T-cell (primary cell): ENCODE results near the gene LDB2. TPM values are rescaled to one million over a fixed set of nuclear protein-coding genes. Genes with fewer than 3 reads are reported as not detected.

ENCODE experiments used
- ATAC-seq, 4 experiments: fragments of 200-7000 bp in 3 of 4; fragments of 150-1000 bp in 1 of 4; cut with Tn5 transposase; replicated peaks in 1 of 4; 1 replicate in 3 of 4; 2 replicates in 1 of 4; pipeline ENCODE4 v1.10.0; 2021; ENCODE audit warnings: moderate library complexity in 3 of 4, mild to moderate bottlenecking in 2 of 4, moderate number of reproducible peaks in 1 of 4
- CTCF ChIA-PET, 2 donors: fragments of 300-600 bp; sonication (Branson Sonifier 250); formaldehyde crosslinking; loops; one replicate each; lab custom pipeline; 2022; ENCODE audit warnings: antibody characterized with exemption in 2 of 2; lab: Charles Lee
- POLR2A ChIA-PET, 2 donors: fragments of 300-600 bp; sonication (Branson Sonifier 250); formaldehyde crosslinking; loops; one replicate each; lab custom pipeline; 2022; ENCODE audit warnings: antibody characterized with exemption in 2 of 2; lab: Charles Lee
- DNase-seq, 35 experiments: peaks; one replicate each; pipeline versions ENCODE4 v3.0.0 to v3.0.0-alpha.2; 2013 to 2023
- H3K27ac ChIP-seq: one replicate; pipeline ENCODE4 v1.5.1; 2013; ENCODE audit warnings: low read length
- H3K27me3 ChIP-seq, 2 experiments: replicated peaks in 1 of 2; 1 replicate in 1 of 2; 2 replicates in 1 of 2; pipeline versions ENCODE4 v1.6.1 to v1.7.0; 2013; ENCODE audit warnings: low read length in 1 of 2, mixed read lengths in 1 of 2; ENCODE audit not compliant: control insufficient read depth in 2 of 2, insufficient read depth in 2 of 2; ENCODE audit errors: extremely low read depth in 1 of 2
- H3K36me3 ChIP-seq, 2 donors: 1 replicate in 1 of 2; 2 replicates in 1 of 2; pipeline versions ENCODE4 v1.6.1 to v1.7.0; 2013; ENCODE audit warnings: low read length in 1 of 2; ENCODE audit not compliant: control insufficient read depth in 2 of 2, insufficient read depth in 1 of 2; ENCODE audit errors: extremely low read depth in 1 of 2
- H3K4me1 ChIP-seq, 2 experiments: 1 replicate in 1 of 2; 2 replicates in 1 of 2; pipeline versions ENCODE4 v1.6.1 to v1.7.0; 2013; ENCODE audit warnings: low read length in 2 of 2, mixed read lengths in 1 of 2; ENCODE audit not compliant: insufficient read depth in 2 of 2, control insufficient read depth in 1 of 2; ENCODE audit errors: extremely low read depth in 1 of 2
- H3K4me3 ChIP-seq, 2 donors: 1 replicate in 1 of 2; 2 replicates in 1 of 2; pipeline versions ENCODE4 v1.5.1 to v1.7.0; 2013; ENCODE audit warnings: mild to moderate bottlenecking in 2 of 2, low read length in 1 of 2, moderate library complexity in 1 of 2; ENCODE audit not compliant: control insufficient read depth in 1 of 2; ENCODE audit errors: extremely low read depth in 1 of 2
- H3K9me3 ChIP-seq: 2 replicates; pipeline ENCODE4 v1.7.0; 2013
- H3K27ac Mint-ChIP-seq, 2 donors: one replicate each; pipeline ENCODE4 v1.8.0; 2020 to 2021; ENCODE audit warnings: mild to moderate bottlenecking in 2 of 2, mixed read lengths in 2 of 2
- H3K27me3 Mint-ChIP-seq, 2 donors: one replicate each; pipeline ENCODE4 v1.8.0; 2021 to 2022; ENCODE audit warnings: mixed read lengths in 2 of 2
- H3K36me3 Mint-ChIP-seq: one replicate; pipeline ENCODE4 v1.8.0; 2021; ENCODE audit warnings: mixed read lengths
- H3K4me1 Mint-ChIP-seq, 3 donors: one replicate each; pipeline ENCODE4 v1.8.0; 2020 to 2022; ENCODE audit warnings: mixed read lengths in 3 of 3, mild to moderate bottlenecking in 1 of 3
- H3K4me3 Mint-ChIP-seq, 3 donors: one replicate each; pipeline ENCODE4 v1.8.0; 2020 to 2022; ENCODE audit warnings: mild to moderate bottlenecking in 3 of 3, mixed read lengths in 3 of 3, moderate library complexity in 3 of 3
- H3K9me3 Mint-ChIP-seq, 3 donors: one replicate each; pipeline ENCODE4 v1.8.0; 2020 to 2022; ENCODE audit warnings: mixed read lengths in 3 of 3
- WGBS: methylation state at CpG from one replicate; pipeline ENCODE4 v1.1.5; 2013; ENCODE audit warnings: missing lambda C conversion rate; ENCODE audit not compliant: insufficient coverage; 5-methylcytosine and 5-hydroxymethylcytosine counted together
- total RNA-seq, 35 experiments: library from RNA in 6 of 35; stranded (reverse) in 6 of 35; fragments of 120-200 nt in 1 of 35; gene quantifications; one replicate each; pipeline versions ENCODE4 v1.2.1 to v1.2.4 and lab custom pipeline; 2013 to 2026

Gene LDB2
- total RNA-seq, 5 donors from 2014 or later (not counting 1 experiment from before 2014, with no cell fraction given): 0.15 to 0.82 (median 0.39) TPM; not detected in 2

DNA sequence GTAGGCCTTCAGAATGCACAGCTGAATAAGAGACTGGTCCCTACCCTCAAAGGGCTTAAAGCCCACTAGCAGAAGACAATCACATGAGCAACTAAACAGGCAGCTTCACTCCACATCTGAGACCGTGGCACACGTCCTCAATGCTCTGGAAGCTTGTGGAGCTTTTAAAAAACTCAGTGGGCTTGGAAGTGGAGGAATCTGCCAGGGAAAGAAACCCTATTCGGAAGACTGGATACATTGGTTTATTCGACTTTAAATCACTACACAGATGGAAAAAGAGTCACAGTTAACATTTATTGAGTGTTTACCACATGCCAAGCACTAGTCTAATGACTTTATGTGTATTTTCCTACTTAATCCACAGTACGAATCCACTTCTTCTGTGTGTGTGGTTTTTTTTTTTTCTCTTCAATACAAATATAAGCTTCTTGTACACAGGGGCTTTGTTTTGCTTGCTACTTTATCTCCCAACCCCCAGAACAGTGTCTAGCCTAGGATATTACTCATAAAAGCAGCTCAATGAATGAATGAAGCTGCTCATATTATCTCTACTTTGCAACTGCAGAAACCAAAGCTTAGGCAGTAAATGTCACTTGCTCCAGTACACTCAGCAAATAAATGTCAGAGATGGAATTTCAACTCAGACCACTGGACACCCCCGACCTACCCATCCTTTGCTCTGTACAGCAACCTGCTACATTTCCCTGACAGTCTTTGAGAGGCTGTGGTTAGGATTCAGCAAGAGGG lies 137.7 kb downstream of the LDB2 start:
- no CpG with 5 or more reads among the region's 6 CpGs for WGBS

DNA sequence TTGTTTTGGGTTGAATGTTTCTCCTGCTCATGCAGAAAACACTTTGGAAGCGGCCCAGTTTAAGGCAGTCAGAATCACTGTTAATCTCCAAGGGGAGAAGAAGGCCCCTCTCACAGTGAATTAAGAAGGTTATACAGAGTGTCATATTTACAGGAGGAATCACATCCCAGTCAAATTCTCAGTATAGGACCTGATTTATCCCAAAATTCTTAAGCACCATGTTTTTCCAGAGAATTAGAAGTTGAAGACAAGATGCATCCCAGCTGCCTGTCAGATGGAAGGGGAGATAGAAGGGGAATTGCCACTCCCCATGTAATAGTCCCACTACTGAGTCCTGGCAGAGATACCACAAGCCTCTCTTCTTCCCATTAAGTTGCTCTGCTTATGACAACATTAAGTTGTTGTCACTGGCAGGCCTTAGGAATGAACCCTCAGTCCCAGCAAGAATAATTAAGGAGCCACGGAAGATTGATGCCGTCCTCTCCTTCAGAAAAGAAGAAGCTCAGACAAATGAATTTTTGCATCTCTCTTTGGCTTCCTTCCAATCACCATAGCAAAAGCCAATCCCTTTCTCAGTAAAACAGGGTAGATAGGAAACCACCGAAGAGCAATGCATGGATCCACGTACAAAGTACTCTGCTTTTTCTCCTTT lies 138.4 kb downstream of the LDB2 start:
- 82% methylated on average over 4 of the region's 5 CpGs for WGBS
- no peak for ATAC-seq
- Mint-ChIP-seq H3K9me3 (no peaks in the 10 kb centered on the region), H3K27ac (no peak overlapping the region), H3K27me3 (peaks cover 0 to 8% of the 10 kb centered on the region in 2 donors), H3K4me1 (no peaks in the 10 kb centered on the region), H3K4me3 (no peak overlapping the region), H3K36me3 (no peaks in the 10 kb centered on the region)
- DNase-seq: no peak
- Histone ChIP-seq H3K36me3 (no peaks in the 10 kb centered on the region), H3K27me3 (no peaks in the 10 kb centered on the region), H3K4me3 (no peak overlapping the region), H3K4me1 (no peaks in the 10 kb centered on the region), H3K9me3 (no peaks in the 10 kb centered on the region), H3K27ac (no peak overlapping the region)
- ChIA-PET CTCF (no interaction called here), POLR2A (no interaction called here)

More for the DNA sequence above, 137.7 kb downstream of the LDB2 start:
- no peaks in the 10 kb centered on the region for H3K36me3 Mint-ChIP-seq
- POLR2A ChIA-PET: no interaction called here
- no peak overlapping the region for H3K4me3 Mint-ChIP-seq
- no peak overlapping the region for H3K4me3 ChIP-seq
- H3K4me1 ChIP-seq: no peaks in the 10 kb centered on the region
- H3K9me3 ChIP-seq: no peaks in the 10 kb centered on the region
- H3K27me3 Mint-ChIP-seq: peaks cover 0 to 10% of the 10 kb centered on the region in 2 donors
- H3K36me3 ChIP-seq: no peaks in the 10 kb centered on the region
- no peaks in the 10 kb centered on the region for H3K4me1 Mint-ChIP-seq
- H3K27ac Mint-ChIP-seq: no peak overlapping the region
- CTCF ChIA-PET: no interaction called here
- no peak overlapping the region for H3K27ac ChIP-seq
- H3K27me3 ChIP-seq: no peaks in the 10 kb centered on the region
- ATAC-seq (no peak), DNase-seq (no peak)
- H3K9me3 Mint-ChIP-seq: no peaks in the 10 kb centered on the region

DNA sequence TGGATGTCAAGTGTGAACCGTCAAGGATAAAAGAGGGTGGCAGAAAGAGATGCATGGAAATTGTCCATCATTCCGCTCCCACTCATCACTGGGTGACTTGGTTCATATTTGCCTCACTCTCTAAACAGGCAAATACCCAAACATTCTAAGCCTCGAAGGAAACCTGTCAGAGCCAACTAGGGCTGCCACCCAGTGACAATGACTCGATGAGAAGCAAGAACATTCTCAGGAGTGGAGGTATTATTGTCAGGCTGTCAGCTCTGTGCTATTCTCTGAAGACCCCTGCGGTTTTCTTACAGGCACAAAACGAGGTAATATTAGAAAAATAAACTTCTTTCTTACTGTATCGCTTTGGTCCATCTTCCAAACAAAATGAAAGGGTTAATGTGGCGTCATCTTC lies 139.6 kb downstream of the LDB2 start:
- POLR2A ChIA-PET: no interaction called here
- no peak for DNase-seq
- H3K4me1 Mint-ChIP-seq: no peaks in the 10 kb centered on the region
- no peak overlapping the region for H3K4me3 Mint-ChIP-seq
- no peak overlapping the region for H3K27ac Mint-ChIP-seq
- Histone ChIP-seq H3K27ac (no peak overlapping the region), H3K4me1 (no peaks in the 10 kb centered on the region), H3K36me3 (no peaks in the 10 kb centered on the region), H3K27me3 (no peaks in the 10 kb centered on the region), H3K4me3 (no peak overlapping the region), H3K9me3 (no peaks in the 10 kb centered on the region)
- H3K9me3 Mint-ChIP-seq: no peaks in the 10 kb centered on the region
- H3K27me3 Mint-ChIP-seq: peaks cover 0 to 7% of the 10 kb centered on the region in 2 donors
- no CpG with 5 or more reads among the region's 8 CpGs for WGBS
- CTCF ChIA-PET: no interaction called here
- ATAC-seq: no peak
- H3K36me3 Mint-ChIP-seq: no peaks in the 10 kb centered on the region

DNA sequence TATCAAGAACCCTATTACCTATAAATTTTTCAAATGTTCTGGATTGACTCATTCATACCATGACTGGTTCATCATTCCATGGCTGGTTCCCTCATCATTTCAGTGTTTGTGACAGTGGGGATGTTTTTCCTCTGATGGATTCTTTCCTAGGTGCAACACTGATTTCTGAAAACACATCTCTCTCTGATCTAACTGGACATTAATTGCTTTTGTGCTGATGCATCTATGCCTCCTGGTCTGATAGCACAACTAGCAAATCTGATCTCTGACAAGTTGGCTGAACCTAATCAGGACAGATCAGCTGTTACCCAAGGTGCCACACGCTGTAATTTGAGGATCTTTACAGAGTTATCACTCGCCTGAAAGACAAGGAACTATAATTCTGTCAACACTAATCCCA lies 140.2 kb downstream of the LDB2 start:
- ATAC-seq (no peak), DNase-seq (no peak)
- Histone ChIP-seq H3K9me3 (no peaks in the 10 kb centered on the region), H3K4me3 (no peak overlapping the region), H3K36me3 (no peaks in the 10 kb centered on the region), H3K27ac (no peak overlapping the region), H3K27me3 (no peaks in the 10 kb centered on the region), H3K4me1 (no peaks in the 10 kb centered on the region)
- no peaks in the 10 kb centered on the region for H3K9me3 Mint-ChIP-seq
- ChIA-PET CTCF (no interaction called here), POLR2A (no interaction called here)
- H3K27me3 Mint-ChIP-seq: peaks cover 0 to 7% of the 10 kb centered on the region in 2 donors
- WGBS: no CpG with 5 or more reads among the region's 2 CpGs
- H3K27ac Mint-ChIP-seq: no peak overlapping the region
- no peaks in the 10 kb centered on the region for H3K4me1 Mint-ChIP-seq
- H3K4me3 Mint-ChIP-seq: no peak overlapping the region
- no peaks in the 10 kb centered on the region for H3K36me3 Mint-ChIP-seq

DNA sequence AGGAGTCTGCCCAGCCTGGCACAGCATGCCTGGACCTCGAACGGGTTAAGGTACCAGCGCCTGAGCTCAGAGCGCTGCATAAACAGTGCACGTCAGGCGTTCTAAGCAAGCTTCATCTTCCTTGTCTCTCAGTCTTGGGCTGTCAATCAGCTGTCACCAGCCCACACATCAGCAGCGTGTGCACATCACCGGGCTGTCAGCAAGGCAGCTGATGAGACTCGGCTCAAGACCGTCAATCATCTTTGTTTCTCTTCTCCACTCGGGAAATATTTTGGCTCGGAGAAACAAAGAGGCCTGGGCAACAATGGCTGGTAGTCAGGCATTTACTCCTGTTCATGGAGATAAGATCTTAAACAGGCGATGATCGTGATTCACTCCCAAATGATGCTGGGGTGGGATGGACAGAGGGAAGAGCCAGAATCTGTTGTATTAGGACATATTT lies 141.3 kb downstream of the LDB2 start:
- H3K9me3 Mint-ChIP-seq: no peaks in the 10 kb centered on the region
- peaks cover 0 to 7% of the 10 kb centered on the region in 2 donors for H3K27me3 Mint-ChIP-seq
- DNase-seq (no peak), ATAC-seq (no peak)
- no peaks in the 10 kb centered on the region for H3K36me3 ChIP-seq
- H3K4me1 Mint-ChIP-seq: no peaks in the 10 kb centered on the region
- no peak overlapping the region for H3K4me3 Mint-ChIP-seq
- WGBS: 86% methylated on average over 14 of the region's 14 CpGs
- no peaks in the 10 kb centered on the region for H3K4me1 ChIP-seq
- no peaks in the 10 kb centered on the region for H3K9me3 ChIP-seq
- H3K27ac Mint-ChIP-seq: no peak overlapping the region
- no peaks in the 10 kb centered on the region for H3K36me3 Mint-ChIP-seq
- H3K27me3 ChIP-seq: no peaks in the 10 kb centered on the region
- POLR2A ChIA-PET: no interaction called here
- no peak overlapping the region for H3K27ac ChIP-seq
- no peak overlapping the region for H3K4me3 ChIP-seq
- CTCF ChIA-PET: no interaction called here

DNA sequence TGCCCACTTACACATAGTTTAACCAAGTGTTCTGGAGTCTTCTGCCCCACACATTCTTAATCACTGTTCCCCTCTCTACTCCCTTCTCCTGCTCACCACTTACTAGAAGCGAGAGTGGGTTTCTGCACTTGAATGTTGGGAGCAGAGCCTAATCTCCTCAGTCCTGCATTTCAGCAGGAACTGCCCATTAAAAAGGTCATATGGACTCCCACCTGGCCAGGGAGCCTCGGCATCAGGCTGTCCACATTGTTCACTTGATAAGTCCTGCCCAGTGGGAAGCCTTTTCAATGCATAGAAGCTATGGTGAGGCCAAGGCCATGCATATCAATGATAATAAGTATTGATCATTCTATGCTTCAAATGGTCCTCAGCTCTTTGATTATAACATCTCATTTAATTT lies 144.3 kb downstream of the LDB2 start:
- no peaks in the 10 kb centered on the region for H3K9me3 Mint-ChIP-seq
- H3K4me3 Mint-ChIP-seq: no peak overlapping the region
- H3K4me3 ChIP-seq: no peak overlapping the region
- peaks cover 0 to 3% of the 10 kb centered on the region in 2 donors for H3K27me3 Mint-ChIP-seq
- no peaks in the 10 kb centered on the region for H3K36me3 ChIP-seq
- 92% methylated on average over 2 of the region's 2 CpGs for WGBS
- H3K4me1 ChIP-seq: no peaks in the 10 kb centered on the region
- no peaks in the 10 kb centered on the region for H3K36me3 Mint-ChIP-seq
- H3K9me3 ChIP-seq: no peaks in the 10 kb centered on the region
- CTCF ChIA-PET: interaction anchor here in 1 of 2 donors (1.2 kb wide), 1 partner anchor 10 kb away, joined by 3 read pairs; no protein-coding TSS in a partner anchor
- ATAC-seq: no peak
- H3K27ac ChIP-seq: no peak overlapping the region
- no peaks in the 10 kb centered on the region for H3K4me1 Mint-ChIP-seq
- H3K27me3 ChIP-seq: no peaks in the 10 kb centered on the region
- POLR2A ChIA-PET: interaction anchor here in 1 of 2 donors (0.6 kb wide), 1 partner anchor 42 kb away, joined by 4 read pairs; no protein-coding TSS in a partner anchor
- H3K27ac Mint-ChIP-seq: no peak overlapping the region
- no peak for DNase-seq
